Activated effector memory CD4-positive, alpha-beta T cell treated with anti-CD3 and anti-CD28 coated beads, Interleukin-2, amount 50 U/mL, for 16 hours (primary cell): ENCODE measurements around the gene MADD.

Experiments used
- DNase-seq: peaks from one replicate; pipeline ENCODE4 v3.0.0-alpha.2; 2020

Gene MADD

GRCh38 chr11:47278058-47278457 lies 8.1 kb downstream of the MADD start:
- no peak for DNase-seq

- no peak for DNase-seq
These were observed 8.8 kb downstream of the MADD start for GRCh38 chr11:47278769-47279168.

- no peak for DNase-seq
These were observed 10.2 kb downstream of the MADD start for GRCh38 chr11:47280099-47280498.

- no peak for DNase-seq
These were observed 10.9 kb downstream of the MADD start for GRCh38 chr11:47280860-47281259.

- DNase-seq: no peak
These were observed 12.5 kb downstream of the MADD start for GRCh38 chr11:47282462-47282861.

- DNase-seq: no peak
These were observed 14.2 kb downstream of the MADD start for GRCh38 chr11:47284151-47284550.

- DNase-seq: no peak
These were observed 16.2 kb downstream of the MADD start for GRCh38 chr11:47285969-47286770.

- DNase-seq: no peak
These were observed 18.1 kb downstream of the MADD start for GRCh38 chr11:47288066-47288465.

- DNase-seq: no peak
These were observed 19.9 kb downstream of the MADD start for GRCh38 chr11:47289856-47290255.

- DNase-seq: no peak
These were observed 25.5 kb downstream of the MADD start for GRCh38 chr11:47295385-47295784.

- DNase-seq: no peak
These were observed 26.1 kb downstream of the MADD start for GRCh38 chr11:47296045-47296444.

GRCh38 chr11:47299078-47299477 lies 29.1 kb downstream of the MADD start:
- DNase-seq: no peak

GRCh38 chr11:47302853-47303252 lies 32.9 kb downstream of the MADD start:
- no peak for DNase-seq

GRCh38 chr11:47305734-47306483 lies 36.0 kb downstream of the MADD start:
- no peak for DNase-seq

- no peak for DNase-seq
These were observed 36.5 kb downstream of the MADD start for GRCh38 chr11:47306484-47306844.

- no peak for DNase-seq
These were observed 38.3 kb downstream of the MADD start for GRCh38 chr11:47308050-47308823.

- DNase-seq: no peak
These were observed 45.1 kb downstream of the MADD start for GRCh38 chr11:47314992-47315391.

GRCh38 chr11:47316501-47316900 lies 46.6 kb downstream of the MADD start:
- DNase-seq: peak; percentile 24

- no peak for DNase-seq
These were observed 47.3 kb downstream of the MADD start for GRCh38 chr11:47317064-47317828.

- DNase-seq: no peak
These were observed 48.2 kb downstream of the MADD start for GRCh38 chr11:47318166-47318565.

GRCh38 chr11:47324520-47324919 lies 54.6 kb downstream of the MADD start:
- DNase-seq: peak; percentile 53

- peak; percentile 48 for DNase-seq
These were observed 55.5 kb downstream of the MADD start for GRCh38 chr11:47325271-47326041.
